SK-N-SH (cell line): ENCODE measurements around the gene TRRAP. TPM values are rescaled to one million over a fixed set of nuclear protein-coding genes. Genes with fewer than 3 reads are reported as not detected.

Experiments used
- CTCF ChIA-PET: fragments of 300-600, 350-600 bp; formaldehyde crosslinking; extraction: SDS; loops from one replicate; lab custom pipeline; 2021; lab: Yijun Ruan, JAX
- POLR2A ChIA-PET: fragments of 350-600 bp; sonication (Branson Sonifier 250); formaldehyde crosslinking; extraction: SDS; loops from one replicate; lab custom pipeline; 2020; ENCODE audit warnings: antibody characterized with exemption, inconsistent platforms; lab: Yijun Ruan, JAX
- DNase-seq: peaks from one replicate; pipeline ENCODE4 v3.0.0; 2012
- H2AFZ ChIP-seq: fragments of 200-600 bp; sonication (generic); 2 replicates; pipeline ENCODE4 v1.8.1; 2016; ENCODE audit warnings: antibody characterized with exemption, mild to moderate bottlenecking, low read depth
- H3F3A ChIP-seq: fragments of 200-600 bp; sonication (generic); replicated peaks from 2 replicates; pipeline ENCODE3; 2016; ENCODE audit warnings: antibody characterized with exemption, mild to moderate bottlenecking; ENCODE audit not compliant: insufficient read depth
- H3K27ac ChIP-seq, 2 experiments: fragments of 200-500 bp in 1 of 2; fragments of 200-600 bp in 1 of 2; sonication (Bioruptor generic) in 1 of 2; sonication (generic), shearing (Covaris generic) in 1 of 2; 2 replicates each; pipeline versions ENCODE4 v1.5.1 to v1.6.1; 2014 to 2016; ENCODE audit warnings: low read depth in 2 of 2, inconsistent platforms in 1 of 2, low read length in 1 of 2, mild to moderate bottlenecking in 1 of 2, mixed read lengths in 1 of 2
- H3K27me3 ChIP-seq: fragments of 200-600 bp; sonication (generic), shearing (Covaris generic); 2 replicates; pipeline ENCODE4 v1.6.1; 2016; ENCODE audit warnings: mixed run types; ENCODE audit not compliant: insufficient read depth
- H3K36me3 ChIP-seq, 2 experiments: fragments of 200-500 bp in 1 of 2; fragments of 200-600 bp in 1 of 2; sonication (Bioruptor generic) in 1 of 2; sonication (generic) in 1 of 2; replicated peaks in 1 of 2; 2 replicates each; pipeline versions ENCODE3 to v1.5.1; 2014 to 2016; ENCODE audit warnings: low read length in 1 of 2, mild to moderate bottlenecking in 1 of 2; ENCODE audit not compliant: insufficient read depth in 2 of 2, control insufficient read depth in 1 of 2
- H3K4me1 ChIP-seq, 2 experiments: fragments of 200-500 bp in 1 of 2; fragments of 200-600 bp in 1 of 2; sonication (Bioruptor generic) in 1 of 2; sonication (generic), shearing (Covaris generic) in 1 of 2; 2 replicates each; pipeline versions ENCODE4 v1.5.1 to v1.6.1; 2014 to 2016; ENCODE audit warnings: low read depth in 1 of 2, low read length in 1 of 2, mixed run types in 1 of 2; ENCODE audit not compliant: insufficient read depth in 2 of 2, control insufficient read depth in 1 of 2
- H3K4me2 ChIP-seq: fragments of 200-600 bp; sonication (generic), shearing (Covaris generic); 2 replicates; pipeline ENCODE4 v1.6.1; 2017; ENCODE audit warnings: mixed run types
- H3K4me3 ChIP-seq, 2 experiments: fragments of 200-500 bp in 1 of 2; fragments of 200-600 bp in 1 of 2; sonication (Bioruptor generic) in 1 of 2; sonication (generic), shearing (Covaris generic) in 1 of 2; 2 replicates each; pipeline versions ENCODE4 v1.5.1 to v1.8.1; 2014 to 2016; ENCODE audit warnings: low read depth in 2 of 2, inconsistent platforms in 1 of 2, low read length in 1 of 2, mild to moderate bottlenecking in 1 of 2, mixed read lengths in 1 of 2, moderate library complexity in 1 of 2
- H3K79me2 ChIP-seq: fragments of 200-600 bp; sonication (generic); 2 replicates; pipeline ENCODE4 v1.8.1; 2017; ENCODE audit warnings: mild to moderate bottlenecking; ENCODE audit not compliant: insufficient read depth
- H3K9ac ChIP-seq: fragments of 200-600 bp; sonication (generic); 2 replicates; pipeline ENCODE4 v1.6.1; 2017; ENCODE audit warnings: mixed run types
- H3K9me2 ChIP-seq: fragments of 200-600 bp; sonication (generic); 2 replicates; pipeline ENCODE4 v1.6.1; 2017; ENCODE audit warnings: mixed run types
- H3K9me3 ChIP-seq: fragments of 200-600 bp; sonication (generic); 2 replicates; pipeline ENCODE4 v1.6.1; 2017; ENCODE audit warnings: mixed run types, mild to moderate bottlenecking, moderate library complexity
- H4K20me1 ChIP-seq: fragments of 200-600 bp; sonication (generic); 2 replicates; pipeline ENCODE4 v1.6.1; 2017; ENCODE audit warnings: mild to moderate bottlenecking, mixed run types; ENCODE audit not compliant: insufficient read depth
- CHD2 ChIP-seq: fragments of 150-350 bp; IDR thresholded peaks from 2 replicates; pipeline ENCODE4 v1.6.1; 2018; ENCODE audit warnings: low read length; ENCODE audit not compliant: partially characterized antibody
- ELF1 ChIP-seq: IDR thresholded peaks from 2 replicates; pipeline ENCODE4 v1.4.0; 2012
- EZH2phosphoT487 ChIP-seq: fragments of 200-600 bp; sonication (generic); IDR thresholded peaks from 2 replicates; pipeline ENCODE4 v1.6.1; 2017; ENCODE audit warnings: low read depth, mixed run types, mild to moderate bottlenecking, antibody characterized with exemption, moderate library complexity, borderline replicate concordance
- GABPA ChIP-seq: IDR thresholded peaks from 2 replicates; pipeline ENCODE4 v1.4.0; 2012; ENCODE audit warnings: low read depth, mild to moderate bottlenecking
- JUND ChIP-seq: IDR thresholded peaks from 2 replicates; pipeline ENCODE4 v1.4.0; 2012
- RXRA ChIP-seq: IDR thresholded peaks from 2 replicates; pipeline ENCODE4 v1.4.0; 2012; ENCODE audit warnings: low read depth, mild to moderate bottlenecking, borderline replicate concordance
- TAF1 ChIP-seq: IDR thresholded peaks from 2 replicates; pipeline ENCODE4 v1.6.1; 2012; ENCODE audit warnings: low read depth, mild to moderate bottlenecking, low read length, moderate library complexity, borderline replicate concordance
- WGBS: methylation state at CpG from one replicate; pipeline ENCODE4 v1.1.6; 2017; ENCODE audit warnings: low lambda C conversion rate; 5-methylcytosine and 5-hydroxymethylcytosine counted together
- polyA plus RNA-seq, 3 experiments: library from polyadenylated mRNA; depleted of rRNA; stranded (reverse); fragments of >200 nt; gene quantifications; 2 replicates each; pipeline ENCODE4 v1.2.3, GENCODE V29; 2012
- TF ChIP-seq, protein P1 (sequence below): fragments of 200-600 bp; sonication (generic); IDR thresholded peaks from 2 replicates; pipeline ENCODE4 v1.6.1; 2017; ENCODE audit warnings: antibody characterized with exemption, mild to moderate bottlenecking, moderate library complexity
- TF ChIP-seq, protein P2 (sequence below): fragments of 150-350 bp; IDR thresholded peaks from 2 replicates; pipeline ENCODE4 v1.6.1; 2017; ENCODE audit warnings: antibody characterized with exemption, low read length, low read depth, borderline replicate concordance

TRRAP gene
- polyA plus RNA-seq, 1 of the 3 experiments (the other 2 are of a cell fraction), result 24.9 TPM

GRCh38 chr7:98994046-98994944 lies 116.0 kb downstream of the TRRAP start:
- Histone ChIP-seq H3F3A (peaks cover 4% of the 10 kb centered on the region), H3K9ac (no peak overlapping the region), H3K79me2 (no peaks in the 10 kb centered on the region), H3K27ac (no peak overlapping the region), H3K9me3 (no peaks in the 10 kb centered on the region), H3K4me1 (peaks cover 0 to 2% of the 10 kb centered on the region in 2 experiments; a peak in 1 of 4 replicates), H4K20me1 (no peaks in the 10 kb centered on the region), H3K9me2 (no peaks in the 10 kb centered on the region), H2AFZ (no peak overlapping the region), H3K4me3 (no peak overlapping the region), H3K27me3 (no peaks in the 10 kb centered on the region), H3K4me2 (no peak overlapping the region), H3K36me3 (peaks cover 63 to 91% of the 10 kb centered on the region in 2 experiments)
- TF ChIP-seq, protein P1, sequence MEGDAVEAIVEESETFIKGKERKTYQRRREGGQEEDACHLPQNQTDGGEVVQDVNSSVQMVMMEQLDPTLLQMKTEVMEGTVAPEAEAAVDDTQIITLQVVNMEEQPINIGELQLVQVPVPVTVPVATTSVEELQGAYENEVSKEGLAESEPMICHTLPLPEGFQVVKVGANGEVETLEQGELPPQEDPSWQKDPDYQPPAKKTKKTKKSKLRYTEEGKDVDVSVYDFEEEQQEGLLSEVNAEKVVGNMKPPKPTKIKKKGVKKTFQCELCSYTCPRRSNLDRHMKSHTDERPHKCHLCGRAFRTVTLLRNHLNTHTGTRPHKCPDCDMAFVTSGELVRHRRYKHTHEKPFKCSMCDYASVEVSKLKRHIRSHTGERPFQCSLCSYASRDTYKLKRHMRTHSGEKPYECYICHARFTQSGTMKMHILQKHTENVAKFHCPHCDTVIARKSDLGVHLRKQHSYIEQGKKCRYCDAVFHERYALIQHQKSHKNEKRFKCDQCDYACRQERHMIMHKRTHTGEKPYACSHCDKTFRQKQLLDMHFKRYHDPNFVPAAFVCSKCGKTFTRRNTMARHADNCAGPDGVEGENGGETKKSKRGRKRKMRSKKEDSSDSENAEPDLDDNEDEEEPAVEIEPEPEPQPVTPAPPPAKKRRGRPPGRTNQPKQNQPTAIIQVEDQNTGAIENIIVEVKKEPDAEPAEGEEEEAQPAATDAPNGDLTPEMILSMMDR, result no peak
- TF ChIP-seq GABPA, result no peak
- TF ChIP-seq EZH2phosphoT487, result no peak
- no peak for TF ChIP-seq CHD2
- DNase-seq, result no peak
- ChIA-PET CTCF (interaction anchor here (0.8 to 1.5 kb wide), 4 partner anchors 9 to 116 kb away, joined by 3 to 5 read pairs (median 4); partner anchors contain the start of gene TRRAP), POLR2A (no interaction called here)
- WGBS, result 92% methylated on average over 34 of the region's 34 CpGs

GRCh38 chr7:98995111-98995510 lies 116.8 kb downstream of the TRRAP start:
- Histone ChIP-seq H4K20me1 (no peaks in the 10 kb centered on the region), H3K4me3 (no peak overlapping the region), H3K4me1 (peaks cover 0 to 2% of the 10 kb centered on the region in 2 experiments; a peak in 1 of 4 replicates), H3K36me3 (peaks cover 64 to 93% of the 10 kb centered on the region in 2 experiments), H3K27ac (no peak overlapping the region), H3K9ac (no peak overlapping the region), H3K79me2 (no peaks in the 10 kb centered on the region), H3K9me2 (no peaks in the 10 kb centered on the region), H3K27me3 (no peaks in the 10 kb centered on the region), H3F3A (peaks cover 4% of the 10 kb centered on the region), H3K4me2 (no peak overlapping the region), H3K9me3 (no peaks in the 10 kb centered on the region), H2AFZ (no peak overlapping the region)
- no peak for TF ChIP-seq RXRA
- TF ChIP-seq ELF1, result no peak
- TF ChIP-seq TAF1, result no peak
- TF ChIP-seq, protein P2, sequence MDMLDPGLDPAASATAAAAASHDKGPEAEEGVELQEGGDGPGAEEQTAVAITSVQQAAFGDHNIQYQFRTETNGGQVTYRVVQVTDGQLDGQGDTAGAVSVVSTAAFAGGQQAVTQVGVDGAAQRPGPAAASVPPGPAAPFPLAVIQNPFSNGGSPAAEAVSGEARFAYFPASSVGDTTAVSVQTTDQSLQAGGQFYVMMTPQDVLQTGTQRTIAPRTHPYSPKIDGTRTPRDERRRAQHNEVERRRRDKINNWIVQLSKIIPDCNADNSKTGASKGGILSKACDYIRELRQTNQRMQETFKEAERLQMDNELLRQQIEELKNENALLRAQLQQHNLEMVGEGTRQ, result no peak
- no peak for TF ChIP-seq JUND
- ChIA-PET POLR2A (no interaction called here), CTCF (no interaction called here)
- no peak for DNase-seq
- 98% methylated on average over 13 of the region's 13 CpGs for WGBS
